ENCODE data around the gene CHRNA7.
"Not testable (repeated sequence)": the region's sequence is repeated elsewhere in the genome, so short reads cannot be mapped to it uniquely, and the experiment has no call there.

The CHRNA7 gene

DNA sequence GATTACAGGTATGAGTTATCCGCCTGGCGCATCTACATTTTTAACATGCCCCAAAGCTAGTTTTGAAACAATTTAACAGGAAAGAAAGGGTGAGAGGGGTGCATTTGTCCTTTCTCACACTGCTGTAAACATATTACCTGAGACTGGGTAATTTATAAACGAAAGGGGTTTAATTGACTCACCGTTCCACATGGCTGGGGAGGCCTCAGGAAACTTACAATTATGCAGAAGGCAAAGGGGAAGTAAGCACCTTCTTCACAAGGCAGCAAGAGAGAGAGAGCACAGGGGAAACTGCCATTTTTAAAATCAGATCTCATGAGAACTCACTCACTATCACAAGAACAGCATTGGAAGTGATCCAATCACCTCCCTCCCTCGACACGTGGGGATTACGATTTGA lies 165.9 kb downstream of the CHRNA7 start:
- not testable (repeated sequence) for DNase-seq

DNA sequence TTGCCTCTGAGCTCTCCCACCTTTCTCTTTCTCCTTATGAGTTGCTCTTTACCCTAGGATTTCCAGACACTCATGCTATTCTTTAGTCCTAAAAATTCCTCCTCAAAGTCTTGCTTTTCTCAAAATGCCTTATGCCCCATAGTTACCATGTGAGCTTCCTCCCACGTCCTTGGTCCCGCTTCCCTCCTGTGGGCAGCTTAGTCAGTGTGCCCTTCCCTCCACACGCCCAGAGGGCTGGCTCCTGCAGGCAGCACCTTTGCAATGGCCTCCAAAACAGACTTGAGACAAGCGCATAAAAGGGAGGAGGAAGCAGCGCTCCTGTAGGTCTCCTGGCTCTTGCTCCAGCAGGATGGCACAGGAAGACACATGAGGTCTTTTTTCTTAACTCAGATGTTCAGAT lies 168.6 kb downstream of the CHRNA7 start:
- not testable (repeated sequence) for DNase-seq

DNA sequence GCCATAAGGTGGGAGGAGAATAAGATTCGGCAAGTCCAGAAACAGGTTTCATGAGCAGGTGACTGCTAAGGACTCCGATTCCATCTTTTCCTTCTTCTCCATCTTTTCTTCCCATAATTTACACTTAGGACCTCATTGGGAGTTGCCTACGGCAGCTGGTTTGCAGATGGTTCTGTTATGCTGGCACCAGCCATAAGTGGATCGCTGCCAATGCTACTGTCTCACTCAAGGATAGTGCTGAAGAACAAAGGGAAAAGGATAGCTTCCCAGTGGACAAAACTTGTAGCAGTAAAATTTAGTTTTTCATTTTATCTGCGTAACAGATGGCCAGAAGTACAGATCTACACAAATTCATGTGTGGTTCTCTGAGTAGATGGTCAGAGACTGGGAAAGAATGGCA lies 178.8 kb downstream of the CHRNA7 start:
- not testable (repeated sequence) for DNase-seq

DNA sequence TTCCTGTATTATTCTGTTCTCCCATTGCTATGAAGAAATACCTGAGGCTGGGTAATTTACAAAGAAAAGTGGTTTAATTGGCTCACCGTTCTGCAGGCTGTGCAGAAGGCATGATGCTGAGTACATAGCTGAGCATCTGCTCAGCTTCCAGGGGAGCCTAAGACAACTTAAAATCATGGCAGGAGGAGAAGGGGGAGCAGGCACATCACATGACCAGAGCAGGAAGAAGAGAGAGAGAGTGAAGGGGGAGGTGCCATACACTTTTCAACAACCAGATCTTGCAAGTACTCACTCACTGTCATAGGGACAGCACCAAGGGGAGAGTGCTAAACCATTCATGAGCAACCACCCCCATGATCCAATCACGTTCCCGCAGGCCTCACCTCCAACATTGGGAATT lies 188.4 kb downstream of the CHRNA7 start:
- no peak for DNase-seq
